C4-2B (cell line): ENCODE data around the gene DPRX.

ENCODE experiments used
- ZFX ChIP-seq: fragments of 450-650 bp; IDR thresholded peaks from 2 replicates; pipeline ENCODE4 v1.6.1; 2017
- TF ChIP-seq, protein P1 (sequence below): fragments of 450-650 bp; conservative IDR thresholded peaks from 2 replicates; pipeline ENCODE4 v1.5.1; 2017; ENCODE audit warnings: mild to moderate bottlenecking

- TF ChIP-seq, protein P1, sequence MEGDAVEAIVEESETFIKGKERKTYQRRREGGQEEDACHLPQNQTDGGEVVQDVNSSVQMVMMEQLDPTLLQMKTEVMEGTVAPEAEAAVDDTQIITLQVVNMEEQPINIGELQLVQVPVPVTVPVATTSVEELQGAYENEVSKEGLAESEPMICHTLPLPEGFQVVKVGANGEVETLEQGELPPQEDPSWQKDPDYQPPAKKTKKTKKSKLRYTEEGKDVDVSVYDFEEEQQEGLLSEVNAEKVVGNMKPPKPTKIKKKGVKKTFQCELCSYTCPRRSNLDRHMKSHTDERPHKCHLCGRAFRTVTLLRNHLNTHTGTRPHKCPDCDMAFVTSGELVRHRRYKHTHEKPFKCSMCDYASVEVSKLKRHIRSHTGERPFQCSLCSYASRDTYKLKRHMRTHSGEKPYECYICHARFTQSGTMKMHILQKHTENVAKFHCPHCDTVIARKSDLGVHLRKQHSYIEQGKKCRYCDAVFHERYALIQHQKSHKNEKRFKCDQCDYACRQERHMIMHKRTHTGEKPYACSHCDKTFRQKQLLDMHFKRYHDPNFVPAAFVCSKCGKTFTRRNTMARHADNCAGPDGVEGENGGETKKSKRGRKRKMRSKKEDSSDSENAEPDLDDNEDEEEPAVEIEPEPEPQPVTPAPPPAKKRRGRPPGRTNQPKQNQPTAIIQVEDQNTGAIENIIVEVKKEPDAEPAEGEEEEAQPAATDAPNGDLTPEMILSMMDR, result peak; percentile 44
- no peak for TF ChIP-seq ZFX
Observed at GRCh38 chr19:53659292-53659691, 27.5 kb downstream of the DPRX start.
